H9 (cell line): ENCODE measurements around the gene FAM216A. TPM values are rescaled to one million over a fixed set of nuclear protein-coding genes. Genes with fewer than 3 reads are reported as not detected.

ENCODE experiments used
- DNase-seq: peaks from one replicate; pipeline ENCODE4 v3.0.0-alpha.2; 2017
- H2AFZ ChIP-seq: one replicate; pipeline ENCODE4 v1.6.1; 2013; ENCODE audit warnings: mild to moderate bottlenecking, low read length, control low read depth, moderate library complexity
- H2AK5ac ChIP-seq: 2 replicates; pipeline ENCODE4 v1.6.1; 2013; ENCODE audit warnings: low read length, control low read depth, mixed read lengths; ENCODE audit not compliant: insufficient read length
- H2BK120ac ChIP-seq: one replicate; pipeline ENCODE4 v1.6.1; 2013; ENCODE audit warnings: low read depth, mild to moderate bottlenecking, low read length, control low read depth, inconsistent platforms; ENCODE audit not compliant: poor library complexity, severe bottlenecking
- H2BK12ac ChIP-seq: 2 replicates; pipeline ENCODE4 v1.6.1; 2013; ENCODE audit warnings: low read length, control low read depth, mixed read lengths, low read depth; ENCODE audit not compliant: insufficient read length
- H2BK15ac ChIP-seq: 2 replicates; pipeline ENCODE4 v1.6.1; 2013; ENCODE audit warnings: low read depth, low read length, control low read depth
- H2BK20ac ChIP-seq: one replicate; pipeline ENCODE4 v1.6.1; 2013; ENCODE audit warnings: low read depth, mild to moderate bottlenecking, low read length, control low read depth, inconsistent platforms; ENCODE audit not compliant: poor library complexity, severe bottlenecking
- H2BK5ac ChIP-seq: 2 replicates; pipeline ENCODE4 v1.6.1; 2013; ENCODE audit warnings: low read length, control low read depth, mixed read lengths; ENCODE audit not compliant: insufficient read length
- H3K14ac ChIP-seq: 2 replicates; pipeline ENCODE4 v1.6.1; 2013; ENCODE audit warnings: low read length, control low read depth; ENCODE audit not compliant: insufficient read depth
- H3K18ac ChIP-seq: 2 replicates; pipeline ENCODE4 v1.6.1; 2013; ENCODE audit warnings: low read depth, mild to moderate bottlenecking, mixed read lengths, low read length, control low read depth; ENCODE audit not compliant: insufficient read length
- H3K23ac ChIP-seq: 2 replicates; pipeline ENCODE4 v1.6.1; 2013; ENCODE audit warnings: low read length, control low read depth, mixed read lengths, low read depth; ENCODE audit not compliant: insufficient read length
- H3K23me2 ChIP-seq: 2 replicates; pipeline ENCODE4 v1.6.1; 2013; ENCODE audit warnings: low read depth, mild to moderate bottlenecking, mixed read lengths, low read length, control low read depth; ENCODE audit not compliant: insufficient read length, poor library complexity, severe bottlenecking
- H3K27ac ChIP-seq: 2 replicates; pipeline ENCODE4 v1.5.1; 2013; ENCODE audit warnings: low read length, control low read depth, mixed read lengths, low read depth; ENCODE audit not compliant: insufficient read length
- H3K27me3 ChIP-seq: 2 replicates; pipeline ENCODE4 v1.6.1; 2013; ENCODE audit warnings: low read length, control low read depth, inconsistent platforms; ENCODE audit not compliant: insufficient read depth
- H3K4ac ChIP-seq: 2 replicates; pipeline ENCODE4 v1.6.1; 2013; ENCODE audit warnings: low read depth, mild to moderate bottlenecking, control low read depth, inconsistent platforms, low read length, moderate library complexity
- H3K4me1 ChIP-seq: 2 replicates; pipeline ENCODE4 v1.6.1; 2013; ENCODE audit warnings: low read length, control low read depth, inconsistent platforms; ENCODE audit not compliant: insufficient read depth
- H3K4me2 ChIP-seq: 2 replicates; pipeline ENCODE4 v1.6.1; 2013; ENCODE audit warnings: low read length, control low read depth, mixed read lengths; ENCODE audit not compliant: insufficient read length, insufficient read depth
- H3K56ac ChIP-seq: 2 replicates; pipeline ENCODE4 v1.6.1; 2013; ENCODE audit warnings: low read depth, mild to moderate bottlenecking, mixed read lengths, low read length, control low read depth; ENCODE audit not compliant: insufficient read length
- H3K79me1 ChIP-seq: 2 replicates; pipeline ENCODE4 v1.6.1; 2013; ENCODE audit warnings: low read depth, mild to moderate bottlenecking, moderate library complexity, low read length, control low read depth, inconsistent platforms; ENCODE audit not compliant: insufficient read depth, poor library complexity, severe bottlenecking
- H3K79me2 ChIP-seq: 2 replicates; pipeline ENCODE4 v1.6.1; 2013; ENCODE audit warnings: low read length, control low read depth, inconsistent platforms; ENCODE audit not compliant: insufficient read depth
- H3K9ac ChIP-seq: 2 replicates; pipeline ENCODE4 v1.6.1; 2013; ENCODE audit warnings: low read length, control low read depth, mixed read lengths; ENCODE audit not compliant: insufficient read length; ENCODE audit errors: extremely low read depth
- H3K9me3 ChIP-seq: one replicate; pipeline ENCODE4 v1.6.1; 2013; ENCODE audit warnings: low read depth, low read length, inconsistent platforms; ENCODE audit not compliant: control insufficient read depth
- H3T11ph ChIP-seq: one replicate; pipeline ENCODE4 v1.6.1; 2013; ENCODE audit warnings: mild to moderate bottlenecking, low read length, control low read depth, inconsistent platforms
- H4K20me1 ChIP-seq: one replicate; pipeline ENCODE4 v1.6.1; 2013; ENCODE audit not compliant: control insufficient read depth, insufficient read length, insufficient read depth
- H4K5ac ChIP-seq: 2 replicates; pipeline ENCODE4 v1.6.1; 2013; ENCODE audit warnings: low read depth, mild to moderate bottlenecking, mixed read lengths, low read length, control low read depth; ENCODE audit not compliant: insufficient read length
- H4K8ac ChIP-seq: replicated peaks from 2 replicates; pipeline ENCODE4 v1.6.1; 2013; ENCODE audit warnings: low read length, control low read depth, mixed read lengths, low read depth; ENCODE audit not compliant: insufficient read length
- H4K91ac ChIP-seq: 2 replicates; pipeline ENCODE4 v1.6.1; 2013; ENCODE audit warnings: low read depth, mild to moderate bottlenecking, moderate library complexity, mixed read lengths, low read length, control low read depth; ENCODE audit not compliant: insufficient read length
- H3K27ac Mint-ChIP-seq, 3 experiments: 2 replicates in 2 of 3; 3 replicates in 1 of 3; pipeline ENCODE4 v1.8.0; 2020 to 2021; ENCODE audit warnings: mixed read lengths in 3 of 3, mild to moderate bottlenecking in 1 of 3, moderate library complexity in 1 of 3
- H3K27me3 Mint-ChIP-seq: 2 replicates; pipeline ENCODE4 v1.8.0; 2021; ENCODE audit warnings: low read depth, mild to moderate bottlenecking, moderate library complexity, mixed read lengths
- H3K36me3 Mint-ChIP-seq, 3 experiments: 2 replicates in 2 of 3; 3 replicates in 1 of 3; pipeline ENCODE4 v1.8.0; 2020 to 2021; ENCODE audit warnings: low read depth in 3 of 3, mixed read lengths in 3 of 3; ENCODE audit not compliant: insufficient read depth in 1 of 3
- H3K4me1 Mint-ChIP-seq, 2 experiments: 2 replicates each; pipeline ENCODE4 v1.8.0; 2020; ENCODE audit warnings: mixed read lengths in 2 of 2
- H3K4me3 Mint-ChIP-seq, 2 experiments: 2 replicates in 1 of 2; 3 replicates in 1 of 2; pipeline ENCODE4 v1.8.0; 2020 to 2021; ENCODE audit warnings: mild to moderate bottlenecking in 2 of 2, mixed read lengths in 2 of 2, moderate library complexity in 1 of 2
- H3K9me3 Mint-ChIP-seq, 2 experiments: 2 replicates in 1 of 2; 3 replicates in 1 of 2; pipeline ENCODE4 v1.8.0; 2020; ENCODE audit warnings: mild to moderate bottlenecking in 2 of 2, mixed read lengths in 2 of 2, moderate library complexity in 1 of 2
- CTCF ChIP-seq: fragments of 200-600 bp; sonication (generic); conservative IDR thresholded peaks from 3 replicates; pipeline ENCODE4 v1.8.0; 2021; ENCODE audit warnings: antibody characterized with exemption, mild to moderate bottlenecking
- WGBS: extraction: QIAGEN DNeasy Blood & Tissue Kit; methylation state at CpG from one replicate; pipeline ENCODE4 v1.1.7; 2013; ENCODE audit warnings: missing lambda C conversion rate, low lambda C conversion rate, mixed read lengths; ENCODE audit not compliant: insufficient read length; ENCODE audit errors: extremely low coverage; 5-methylcytosine and 5-hydroxymethylcytosine counted together
- total RNA-seq: library from RNA; stranded (reverse); gene quantifications from 2 replicates; pipeline ENCODE4 v1.2.1, GENCODE V29; 2021

FAM216A gene
- total RNA-seq, 1 experiment from 2014 or later, result 18.1 TPM

- Mint-ChIP-seq H3K36me3 (peaks cover 14 to 34% (median 23%) of the 10 kb centered on the region in 3 experiments), H3K27ac (peak overlapping the region; percentile 50 to 76 (median 73); a peak in 4 of 7 replicates), H3K4me1 (peaks cover 4 to 5% of the 10 kb centered on the region in 2 experiments; a peak in 3 of 4 replicates), H3K27me3 (peaks cover 17% of the 10 kb centered on the region), H3K9me3 (peaks cover 10 to 11% of the 10 kb centered on the region in 2 experiments), H3K4me3 (peak overlapping the region in 1 of 2 experiments; percentile 21; a peak in 2 of 5 replicates)
- H3K4ac ChIP-seq, result no peak overlapping the region
- DNase-seq, result no peak
- no peak overlapping the region for H3T11ph ChIP-seq
- H3K27me3 ChIP-seq, result peaks cover 5% of the 10 kb centered on the region; the same call in 1 of the 2 replicates
- H3K4me2 ChIP-seq, result no peak overlapping the region
- no peaks in the 10 kb centered on the region for H4K20me1 ChIP-seq
- no peak overlapping the region for H4K91ac ChIP-seq
- H2BK5ac ChIP-seq, result no peak overlapping the region
- no peak overlapping the region for H3K18ac ChIP-seq
- H3K9me3 ChIP-seq, result no peaks in the 10 kb centered on the region
- H2BK15ac ChIP-seq, result no peak overlapping the region
- WGBS, result no CpG with 5 or more reads among the region's 4 CpGs
- no peak overlapping the region for H3K9ac ChIP-seq
- H3K23ac ChIP-seq, result no peak overlapping the region
- H3K4me1 ChIP-seq, result no peaks in the 10 kb centered on the region
- H3K56ac ChIP-seq, result no peak overlapping the region
- no peak overlapping the region for H4K8ac ChIP-seq
- no peak overlapping the region for H4K5ac ChIP-seq
- H2BK120ac ChIP-seq, result no peak overlapping the region
- no peak overlapping the region for H2AFZ ChIP-seq
- H3K27ac ChIP-seq, result no peak overlapping the region
- no peaks in the 10 kb centered on the region for H3K79me2 ChIP-seq
- no peak overlapping the region for H2AK5ac ChIP-seq
- H3K14ac ChIP-seq, result no peak overlapping the region
- H2BK20ac ChIP-seq, result no peak overlapping the region
- no peaks in the 10 kb centered on the region for H3K79me1 ChIP-seq
- no peak overlapping the region for H2BK12ac ChIP-seq
- no peak for TF ChIP-seq CTCF
- H3K23me2 ChIP-seq, result no peaks in the 10 kb centered on the region
These were observed 30.5 kb downstream of the FAM216A start for GRCh38 chr12:110498984-110499706.
